Kidney epithelial cell (primary cell): ENCODE measurements around the gene VGLL4. TPM values are rescaled to one million over a fixed set of nuclear protein-coding genes. Genes with fewer than 3 reads are reported as not detected.
"Not testable (repeated sequence)": the region's sequence is repeated elsewhere in the genome, so short reads cannot be mapped to it uniquely, and the experiment has no call there.

ENCODE experiments used
- DNase-seq: peaks from one replicate; pipeline ENCODE4 v3.0.0-alpha.2; 2010; ENCODE audit warnings: low read depth
- H3K27me3 ChIP-seq: 2 replicates; pipeline ENCODE4 v1.6.0; 2011; ENCODE audit warnings: low read length; ENCODE audit not compliant: control insufficient read depth, insufficient read depth
- H3K36me3 ChIP-seq: 2 replicates; pipeline ENCODE4 v1.5.1; 2011; ENCODE audit warnings: low read length; ENCODE audit not compliant: control insufficient read depth, insufficient read depth
- H3K4me3 ChIP-seq: 2 replicates; pipeline ENCODE4 v1.5.1; 2011; ENCODE audit warnings: low read depth, mild to moderate bottlenecking, control low read depth, low read length
- CTCF ChIP-seq: IDR thresholded peaks from 2 replicates; pipeline ENCODE4 v1.5.1; 2011; ENCODE audit warnings: mild to moderate bottlenecking, moderate library complexity, low read length, control low read depth, inconsistent platforms; ENCODE audit not compliant: insufficient read depth, poor library complexity, severe bottlenecking
- total RNA-seq: library from RNA; depleted of rRNA; stranded (reverse); fragments of >200 nt; gene quantifications from 2 replicates; pipeline ENCODE4 v1.2.3, GENCODE V29; 2015

Gene VGLL4
- total RNA-seq, 1 donor from 2014 or later, result 96.3 TPM

- no peak for TF ChIP-seq CTCF
- Histone ChIP-seq H3K36me3 (no peaks in the 10 kb centered on the region), H3K27me3 (no peaks in the 10 kb centered on the region), H3K4me3 (no peak overlapping the region)
- DNase-seq, result no peak
These were observed 41.4 kb downstream of the VGLL4 start for GRCh38 chr3:11602239-11602840.

GRCh38 chr3:11601446-11602238 is 42.1 kb downstream of the VGLL4 start:
- TF ChIP-seq CTCF, result no peak
- H3K4me3 ChIP-seq, result no peak overlapping the region
- no peak for DNase-seq
- H3K27me3 ChIP-seq, result no peaks in the 10 kb centered on the region
- H3K36me3 ChIP-seq, result no peaks in the 10 kb centered on the region

- peak; percentile 99 for DNase-seq
- no peak for TF ChIP-seq CTCF
- no peak overlapping the region for H3K4me3 ChIP-seq
- H3K27me3 ChIP-seq, result no peaks in the 10 kb centered on the region
- no peaks in the 10 kb centered on the region for H3K36me3 ChIP-seq
These were observed 43.0 kb downstream of the VGLL4 start for GRCh38 chr3:11600501-11601282.

- TF ChIP-seq CTCF, result no peak
- Histone ChIP-seq H3K27me3 (no peaks in the 10 kb centered on the region), H3K36me3 (no peaks in the 10 kb centered on the region), H3K4me3 (no peak overlapping the region)
- no peak for DNase-seq
These were observed 47.3 kb downstream of the VGLL4 start for GRCh38 chr3:11596387-11596786.

GRCh38 chr3:11595024-11595423 is 48.7 kb downstream of the VGLL4 start:
- DNase-seq, H3K27me3 ChIP-seq, H3K36me3 ChIP-seq, H3K4me3 ChIP-seq: not testable (repeated sequence)

- no peaks in the 10 kb centered on the region for H3K36me3 ChIP-seq
- no peak for TF ChIP-seq CTCF
- H3K27me3 ChIP-seq, result no peaks in the 10 kb centered on the region
- no peak overlapping the region for H3K4me3 ChIP-seq
- DNase-seq, result no peak
These were observed 50.2 kb downstream of the VGLL4 start for GRCh38 chr3:11593318-11594034.
